HT1080 (cell line): ENCODE data around the gene HLA-G. TPM values are rescaled to one million over a fixed set of nuclear protein-coding genes. Genes with fewer than 3 reads are reported as not detected.
"Not testable (repeated sequence)": the region's sequence is repeated elsewhere in the genome, so short reads cannot be mapped to it uniquely, and the experiment has no call there.

Source experiments
- DNase-seq: peaks from one replicate; pipeline ENCODE4 v3.0.0-alpha.2; 2015; ENCODE audit warnings: low read depth
- small RNA-seq: library from RNA; depleted of rRNA; stranded (forward); fragments of <200 nt; gene quantifications from one replicate; pipeline ENCODE3, GENCODE V24; 2014
- total RNA-seq: library from RNA; depleted of rRNA; stranded (reverse); fragments of >200 nt; shearing (Covaris generic); gene quantifications from 2 replicates; pipeline ENCODE4 v1.2.3, GENCODE V29; 2014; rRNA removed

HLA-G gene
- total RNA-seq, 1 experiment from 2014 or later, result not detected

- no peak for DNase-seq
Measured at GRCh38 chr6:29865631-29866030, 38.0 kb downstream of the HLA-G start.

GRCh38 chr6:29870104-29870503 is 42.5 kb downstream of the HLA-G start:
- DNase-seq, result no peak

- DNase-seq, result no peak
Measured at GRCh38 chr6:29872791-29873190, 45.2 kb downstream of the HLA-G start.

- DNase-seq, result no peak
Measured at GRCh38 chr6:29875257-29875656, 47.6 kb downstream of the HLA-G start.

GRCh38 chr6:29875734-29876133 is 48.1 kb downstream of the HLA-G start:
- DNase-seq, result not testable (repeated sequence)

Small RNA genes within 50 kb of the gene (small RNA-seq; reads per million reads assigned to genes)
- gene MICG, result not detected

Other genes with a start within 250 kb of the HLA-G start
- gene OR2H2, start 242.7 kb upstream of the HLA-G start, total RNA-seq, result not detected in 2 replicates
- gene GABBR1, start 194.6 kb upstream of the HLA-G start, total RNA-seq, result 5.4 and 10.4 TPM in 2 replicates
- gene MOG, start 170.7 kb upstream of the HLA-G start, total RNA-seq, result not detected in 2 replicates
- not detected in 2 replicates for gene ZFP57, start 146.7 kb upstream of the HLA-G start, total RNA-seq
- 0.40 and 0.90 TPM in 2 replicates for gene HLA-F, start 104.4 kb upstream of the HLA-G start, total RNA-seq
- 84.8 and 89.9 TPM in 2 replicates for gene HLA-A, start 114.7 kb downstream of the HLA-G start, total RNA-seq
- 56.6 and 62.5 TPM in 2 replicates for gene POLR1H, start 233.4 kb downstream of the HLA-G start, total RNA-seq
- 36.7 and 43.5 TPM in 2 replicates for gene PPP1R11, start 239.4 kb downstream of the HLA-G start, total RNA-seq
- 0.06 TPM in 1 of 2 replicates, not detected in the other for gene RNF39, start 247.9 kb downstream of the HLA-G start, total RNA-seq